Measurements from ENCODE around the gene GSG1L.
A peak's percentile ranks its signal among the peaks of the same experiment; 100 is the strongest.

Gene GSG1L

GRCh38 chr16:27932542-27933135 lies 130.9 kb downstream of the GSG1L start:
- no peak for DNase-seq

GRCh38 chr16:27929818-27930217 lies 133.7 kb downstream of the GSG1L start:
- DNase-seq = no peak

GRCh38 chr16:27928542-27928941 lies 135.0 kb downstream of the GSG1L start:
- no peak for DNase-seq

- no peak for DNase-seq
Observed at GRCh38 chr16:27927266-27927901, 136.1 kb downstream of the GSG1L start.

GRCh38 chr16:27925612-27926011 lies 137.9 kb downstream of the GSG1L start:
- DNase-seq = no peak

GRCh38 chr16:27924411-27925118 lies 138.9 kb downstream of the GSG1L start:
- DNase-seq = no peak

GRCh38 chr16:27923751-27924150 lies 139.8 kb downstream of the GSG1L start:
- no peak for DNase-seq

GRCh38 chr16:27922433-27922832 lies 141.1 kb downstream of the GSG1L start:
- DNase-seq = no peak

GRCh38 chr16:27921134-27921533 lies 142.4 kb downstream of the GSG1L start:
- no peak for DNase-seq

- no peak for DNase-seq
Observed at GRCh38 chr16:27920391-27920891, 143.1 kb downstream of the GSG1L start.

- DNase-seq = no peak
Observed at GRCh38 chr16:27918755-27919154, 144.8 kb downstream of the GSG1L start.

GRCh38 chr16:27917949-27918348 lies 145.6 kb downstream of the GSG1L start:
- no peak for DNase-seq

GRCh38 chr16:27911486-27911885 lies 152.0 kb downstream of the GSG1L start:
- no peak for DNase-seq

- no peak for DNase-seq
Observed at GRCh38 chr16:27907457-27907972, 156.0 kb downstream of the GSG1L start.

- DNase-seq = no peak
Observed at GRCh38 chr16:27906883-27907282, 156.6 kb downstream of the GSG1L start.

GRCh38 chr16:27903046-27903655 lies 160.4 kb downstream of the GSG1L start:
- DNase-seq = no peak

GRCh38 chr16:27902551-27902950 lies 161.0 kb downstream of the GSG1L start:
- DNase-seq = no peak

- DNase-seq = no peak
Observed at GRCh38 chr16:27901956-27902355, 161.6 kb downstream of the GSG1L start.

GRCh38 chr16:27899736-27900135 lies 163.8 kb downstream of the GSG1L start:
- DNase-seq = no peak

- DNase-seq = no peak
Observed at GRCh38 chr16:27894386-27894785, 169.1 kb downstream of the GSG1L start.

- DNase-seq = peak; percentile 21
Observed at GRCh38 chr16:27892879-27893278, 170.6 kb downstream of the GSG1L start.

- no peak for DNase-seq
Observed at GRCh38 chr16:27890866-27891265, 172.6 kb downstream of the GSG1L start.

- no peak for DNase-seq
Observed at GRCh38 chr16:27890006-27890405, 173.5 kb downstream of the GSG1L start.

Measured in RPMI8226 (cell line).